WERI-Rb-1 (cell line): Measurements from ENCODE around the gene SLC29A1.

Experiments
- DNase-seq: peaks from one replicate; pipeline ENCODE4 v3.0.0-alpha.2; 2020
- H3K27ac ChIP-seq: fragments of 250-450 bp; sonication (Bioruptor Pico); 2 replicates; pipeline ENCODE4 v1.5.1; 2020; ENCODE audit warnings: mild to moderate bottlenecking, moderate library complexity
- H3K27me3 ChIP-seq: fragments of 250-450 bp; sonication (Bioruptor Pico); 2 replicates; pipeline ENCODE4 v1.5.1; 2021; ENCODE audit warnings: mild to moderate bottlenecking, low read depth, moderate library complexity; ENCODE audit not compliant: insufficient read depth, severe bottlenecking
- H3K36me3 ChIP-seq: fragments of 250-450 bp; sonication (Bioruptor Pico); 2 replicates; pipeline ENCODE4 v1.5.1; 2020; ENCODE audit warnings: mild to moderate bottlenecking, moderate library complexity
- H3K4me3 ChIP-seq: 2 replicates; pipeline ENCODE4 v1.5.1; 2011; ENCODE audit warnings: low read depth, mild to moderate bottlenecking, control low read depth, low read length
- H3K9me3 ChIP-seq: fragments of 250-450 bp; sonication (Bioruptor Pico); 2 replicates; pipeline ENCODE4 v1.5.1; 2021; ENCODE audit warnings: mild to moderate bottlenecking, moderate library complexity; ENCODE audit not compliant: severe bottlenecking
- TF ChIP-seq, protein P1 (sequence below): IDR thresholded peaks from 2 replicates; pipeline ENCODE4 v1.5.1; 2011; ENCODE audit warnings: low read depth, mild to moderate bottlenecking, control low read depth, inconsistent platforms, low read length

SLC29A1 gene

GRCh38 chr6:44263354-44264100 is 40.1 kb downstream of the SLC29A1 start:
- TF ChIP-seq, protein P1, sequence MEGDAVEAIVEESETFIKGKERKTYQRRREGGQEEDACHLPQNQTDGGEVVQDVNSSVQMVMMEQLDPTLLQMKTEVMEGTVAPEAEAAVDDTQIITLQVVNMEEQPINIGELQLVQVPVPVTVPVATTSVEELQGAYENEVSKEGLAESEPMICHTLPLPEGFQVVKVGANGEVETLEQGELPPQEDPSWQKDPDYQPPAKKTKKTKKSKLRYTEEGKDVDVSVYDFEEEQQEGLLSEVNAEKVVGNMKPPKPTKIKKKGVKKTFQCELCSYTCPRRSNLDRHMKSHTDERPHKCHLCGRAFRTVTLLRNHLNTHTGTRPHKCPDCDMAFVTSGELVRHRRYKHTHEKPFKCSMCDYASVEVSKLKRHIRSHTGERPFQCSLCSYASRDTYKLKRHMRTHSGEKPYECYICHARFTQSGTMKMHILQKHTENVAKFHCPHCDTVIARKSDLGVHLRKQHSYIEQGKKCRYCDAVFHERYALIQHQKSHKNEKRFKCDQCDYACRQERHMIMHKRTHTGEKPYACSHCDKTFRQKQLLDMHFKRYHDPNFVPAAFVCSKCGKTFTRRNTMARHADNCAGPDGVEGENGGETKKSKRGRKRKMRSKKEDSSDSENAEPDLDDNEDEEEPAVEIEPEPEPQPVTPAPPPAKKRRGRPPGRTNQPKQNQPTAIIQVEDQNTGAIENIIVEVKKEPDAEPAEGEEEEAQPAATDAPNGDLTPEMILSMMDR, result no peak
- Histone ChIP-seq H3K4me3 (no peak overlapping the region), H3K27ac (no peak overlapping the region), H3K9me3 (no peaks in the 10 kb centered on the region), H3K27me3 (no peaks in the 10 kb centered on the region), H3K36me3 (peaks cover 19% of the 10 kb centered on the region)
- no peak for DNase-seq

- no peak for DNase-seq
- Histone ChIP-seq H3K27me3 (no peaks in the 10 kb centered on the region), H3K4me3 (peak overlapping the region; percentile 65), H3K27ac (no peak overlapping the region), H3K36me3 (peaks cover 16% of the 10 kb centered on the region), H3K9me3 (no peaks in the 10 kb centered on the region)
- TF ChIP-seq, protein P1, result no peak
Observed at GRCh38 chr6:44264154-44265006, 41.0 kb downstream of the SLC29A1 start.

- H3K4me3 ChIP-seq, result peak within 1 kb of the TSS; percentile 65
- peaks cover 9% of the 10 kb centered on the region for H3K36me3 ChIP-seq
- H3K9me3 ChIP-seq, result no peaks in the 10 kb centered on the region
- DNase-seq, result peak; percentile 99
- H3K27me3 ChIP-seq, result no peaks in the 10 kb centered on the region
- peak within 1 kb of the TSS; percentile 74 for H3K27ac ChIP-seq
- TF ChIP-seq, protein P1, result peak; percentile 73
Observed at GRCh38 chr6:44265007-44265721, 41.8 kb downstream of the SLC29A1 start, which contains the start of gene NFKBIE. NFKBIE (minus strand) TSS chr6:44265551; CDS start chr6:44265346, 205 bp downstream.

DNA sequence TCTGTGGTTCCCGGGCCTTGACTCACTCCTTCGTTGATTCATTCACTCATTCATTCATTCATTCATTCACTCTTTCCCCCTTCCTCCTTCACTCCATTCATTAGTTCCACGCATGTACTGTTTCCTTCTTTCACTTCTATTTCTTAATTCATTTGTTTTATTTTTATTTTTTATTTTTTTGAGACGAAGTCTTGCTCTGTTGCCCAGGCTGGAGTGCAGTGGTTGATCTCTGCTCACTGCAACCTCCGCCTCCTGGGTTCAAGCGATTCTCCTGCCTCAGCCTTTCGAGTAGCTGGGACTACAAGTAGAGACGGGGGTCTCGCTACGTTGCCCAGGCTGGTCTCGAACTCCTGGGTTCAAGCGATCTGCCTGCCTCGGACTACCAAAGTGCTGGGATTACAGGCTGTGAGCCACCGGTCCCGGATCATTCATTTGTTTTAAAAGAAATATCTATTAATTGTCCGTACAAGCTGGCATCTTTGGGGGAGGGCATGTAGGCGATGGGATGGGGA is 42.4 kb downstream of the SLC29A1 start:
- H3K27ac ChIP-seq, result peak overlapping the region; percentile 8
- TF ChIP-seq, protein P1, result no peak
- DNase-seq, result no peak
- H3K4me3 ChIP-seq, result peak overlapping the region; percentile 65
- H3K27me3 ChIP-seq, result no peaks in the 10 kb centered on the region
- no peaks in the 10 kb centered on the region for H3K9me3 ChIP-seq
- H3K36me3 ChIP-seq, result peaks cover 8% of the 10 kb centered on the region

DNA sequence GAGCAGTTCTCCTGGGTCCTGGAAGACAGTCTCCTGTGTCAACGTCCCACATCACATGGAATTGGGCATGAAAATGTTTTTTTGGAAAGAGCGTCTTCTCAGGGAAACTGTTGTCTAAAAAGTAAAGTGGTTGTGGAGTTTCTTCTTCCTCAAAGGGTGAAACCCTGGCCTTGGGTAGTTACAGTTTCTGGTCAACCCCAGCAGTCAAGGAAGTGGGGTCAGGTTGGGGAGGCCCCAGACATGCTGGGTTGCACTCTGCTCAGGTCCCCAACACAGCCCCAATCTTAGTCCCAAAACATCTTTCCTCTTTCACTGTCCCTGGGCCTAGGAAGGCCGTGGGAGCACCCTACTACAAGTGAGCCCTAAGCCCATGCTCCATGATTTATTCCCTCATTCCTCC is 43.0 kb downstream of the SLC29A1 start:
- no peak for DNase-seq
- TF ChIP-seq, protein P1, result no peak
- Histone ChIP-seq H3K4me3 (no peak overlapping the region), H3K9me3 (no peaks in the 10 kb centered on the region), H3K36me3 (peaks cover 3% of the 10 kb centered on the region), H3K27me3 (no peaks in the 10 kb centered on the region), H3K27ac (no peak overlapping the region)
